RWPE2 (cell line): Measurements from ENCODE around the gene SLC12A9.

ENCODE experiments used
- ATAC-seq: fragments of 200-7000 bp; cut with Tn5 transposase; 3 replicates; pipeline ENCODE4 v1.9.1; 2021; ENCODE audit warnings: low read depth
- DNase-seq: peaks from one replicate; pipeline ENCODE4 v3.0.0-alpha.2; 2020; ENCODE audit warnings: low spot score
- H3K27ac ChIP-seq: fragments of 450-650 bp; 2 replicates; pipeline ENCODE4 v1.5.1; 2017; ENCODE audit warnings: mild to moderate bottlenecking; ENCODE audit not compliant: poor library complexity, severe bottlenecking
- H3K27me3 ChIP-seq: fragments of 250-450 bp; sonication (Bioruptor Pico); 2 replicates; pipeline ENCODE4 v1.5.1; 2021; ENCODE audit warnings: mild to moderate bottlenecking, moderate library complexity; ENCODE audit not compliant: insufficient read depth, poor library complexity, severe bottlenecking
- H3K36me3 ChIP-seq: fragments of 250-450 bp; sonication (Bioruptor Pico); 2 replicates; pipeline ENCODE4 v1.5.1; 2020; ENCODE audit warnings: low read depth, mild to moderate bottlenecking, moderate library complexity
- H3K4me1 ChIP-seq: fragments of 250-450 bp; sonication (Bioruptor Pico); 2 replicates; pipeline ENCODE4 v1.5.1; 2021; ENCODE audit warnings: mild to moderate bottlenecking, moderate library complexity; ENCODE audit not compliant: insufficient read depth, poor library complexity, severe bottlenecking
- H3K4me3 ChIP-seq: fragments of 250-450 bp; sonication (Bioruptor Pico); 2 replicates; pipeline ENCODE4 v1.5.1; 2021; ENCODE audit warnings: mild to moderate bottlenecking, moderate library complexity; ENCODE audit not compliant: severe bottlenecking
- H3K9me3 ChIP-seq: fragments of 250-450 bp; sonication (Bioruptor Pico); 2 replicates; pipeline ENCODE4 v1.5.1; 2021; ENCODE audit warnings: mild to moderate bottlenecking, moderate library complexity; ENCODE audit not compliant: severe bottlenecking
- CTCF ChIP-seq: fragments of 450-650 bp; IDR thresholded peaks from one replicate; pipeline ENCODE4 v1.5.1; 2017; ENCODE audit warnings: mild to moderate bottlenecking, moderate library complexity; ENCODE audit not compliant: poor library complexity, severe bottlenecking

Gene SLC12A9

GRCh38 chr7:100817097-100817496 is 35.4 kb upstream of the SLC12A9 start:
- no peak for DNase-seq
- no peaks in the 10 kb centered on the region for H3K4me1 ChIP-seq
- no peaks in the 10 kb centered on the region for H3K27me3 ChIP-seq
- ATAC-seq: no peak
- no peak overlapping the region for H3K27ac ChIP-seq
- no peaks in the 10 kb centered on the region for H3K9me3 ChIP-seq
- no peak for TF ChIP-seq CTCF
- no peak overlapping the region for H3K4me3 ChIP-seq
- H3K36me3 ChIP-seq: peaks cover 96% of the 10 kb centered on the region

- no peak overlapping the region for H3K4me3 ChIP-seq
- H3K27ac ChIP-seq: no peak overlapping the region
- peaks cover 96% of the 10 kb centered on the region for H3K36me3 ChIP-seq
- no peak for TF ChIP-seq CTCF
- no peak for ATAC-seq
- no peak for DNase-seq
- no peaks in the 10 kb centered on the region for H3K4me1 ChIP-seq
- no peaks in the 10 kb centered on the region for H3K27me3 ChIP-seq
- H3K9me3 ChIP-seq: no peaks in the 10 kb centered on the region
These were observed 34.1 kb upstream of the SLC12A9 start for GRCh38 chr7:100818366-100818765.

GRCh38 chr7:100818825-100819224 is 33.7 kb upstream of the SLC12A9 start:
- H3K4me3 ChIP-seq: no peak overlapping the region
- no peak for TF ChIP-seq CTCF
- ATAC-seq (no peak), DNase-seq (no peak)
- no peaks in the 10 kb centered on the region for H3K27me3 ChIP-seq
- no peak overlapping the region for H3K27ac ChIP-seq
- no peaks in the 10 kb centered on the region for H3K4me1 ChIP-seq
- H3K36me3 ChIP-seq: peaks cover 96% of the 10 kb centered on the region
- no peaks in the 10 kb centered on the region for H3K9me3 ChIP-seq

- Histone ChIP-seq H3K4me3 (no peak overlapping the region), H3K36me3 (peaks cover 96% of the 10 kb centered on the region), H3K27me3 (no peaks in the 10 kb centered on the region), H3K27ac (no peak overlapping the region), H3K9me3 (no peaks in the 10 kb centered on the region), H3K4me1 (no peaks in the 10 kb centered on the region)
- ATAC-seq (no peak), DNase-seq (no peak)
- no peak for TF ChIP-seq CTCF
These were observed 32.9 kb upstream of the SLC12A9 start for GRCh38 chr7:100819586-100819985.

GRCh38 chr7:100822236-100823139 is 30.0 kb upstream of the SLC12A9 start:
- Histone ChIP-seq H3K27ac (no peak overlapping the region), H3K4me1 (no peaks in the 10 kb centered on the region), H3K36me3 (peaks cover 73% of the 10 kb centered on the region), H3K9me3 (no peaks in the 10 kb centered on the region), H3K4me3 (no peak overlapping the region), H3K27me3 (no peaks in the 10 kb centered on the region)
- TF ChIP-seq CTCF: no peak
- no peak for DNase-seq
- ATAC-seq: no peak
